Keratinocyte (primary cell): ENCODE data around the gene CWH43. TPM values are rescaled to one million over a fixed set of nuclear protein-coding genes. Genes with fewer than 3 reads are reported as not detected.

Experiments
- DNase-seq: peaks from one replicate; pipeline ENCODE4 v3.0.0-alpha.2; 2011; ENCODE audit warnings: low read depth, missing footprints, low spot score
- FAIRE-seq: peaks from 2 replicates; lab custom pipeline; 2011; peaks lifted over from hg19 to GRCh38; lab: Jason Lieb, UNC
- H2AFZ ChIP-seq: 2 replicates; pipeline ENCODE4 v1.6.0; 2012; ENCODE audit warnings: low read length, control low read depth, inconsistent platforms; ENCODE audit not compliant: control insufficient read depth
- H3K27ac ChIP-seq: 2 replicates; pipeline ENCODE4 v1.5.1; 2011; ENCODE audit warnings: low read length; ENCODE audit not compliant: control insufficient read depth, insufficient read depth
- H3K27me3 ChIP-seq: 3 replicates; pipeline ENCODE4 v1.6.0; 2011; ENCODE audit warnings: low read length; ENCODE audit not compliant: control insufficient read depth, insufficient read depth; ENCODE audit errors: extremely low read depth
- H3K36me3 ChIP-seq, 2 experiments: 2 replicates in 1 of 2; 3 replicates in 1 of 2; pipeline ENCODE4 v1.5.1; 2011; ENCODE audit warnings: low read length in 2 of 2, mild to moderate bottlenecking in 1 of 2; ENCODE audit not compliant: control insufficient read depth in 2 of 2, insufficient read depth in 2 of 2; ENCODE audit errors: extremely low read depth in 1 of 2
- H3K4me1 ChIP-seq: 3 replicates; pipeline ENCODE4 v1.5.1; 2011; ENCODE audit warnings: low read length; ENCODE audit not compliant: control insufficient read depth, insufficient read depth; ENCODE audit errors: extremely low read depth
- H3K4me2 ChIP-seq: 3 replicates; pipeline ENCODE4 v1.6.0; 2011; ENCODE audit warnings: low read depth, low read length; ENCODE audit not compliant: control insufficient read depth, insufficient read depth; ENCODE audit errors: extremely low read depth
- H3K4me3 ChIP-seq, 3 experiments: fragments of 200-600 bp in 1 of 3; sonication (generic) in 1 of 3; 2 replicates in 2 of 3; 3 replicates in 1 of 3; pipeline ENCODE4 v1.5.1; 2011 to 2016; ENCODE audit warnings: low read length in 3 of 3, mild to moderate bottlenecking in 3 of 3, control low read depth in 2 of 3, inconsistent platforms in 1 of 3, low read depth in 1 of 3, mixed read lengths in 1 of 3, mixed run types in 1 of 3, moderate library complexity in 1 of 3; ENCODE audit not compliant: control insufficient read depth in 2 of 3, insufficient read depth in 2 of 3; ENCODE audit errors: extremely low read depth in 1 of 3
- H3K79me2 ChIP-seq: 2 replicates; pipeline ENCODE4 v1.6.0; 2012; ENCODE audit warnings: low read length; ENCODE audit not compliant: control insufficient read depth, insufficient read depth
- H3K9ac ChIP-seq: 3 replicates; pipeline ENCODE4 v1.6.0; 2011; ENCODE audit warnings: low read length; ENCODE audit not compliant: control insufficient read depth, insufficient read depth; ENCODE audit errors: extremely low read depth
- H3K9me1 ChIP-seq: 3 replicates; pipeline ENCODE4 v1.6.0; 2011; ENCODE audit warnings: low read length; ENCODE audit not compliant: control insufficient read depth, insufficient read depth; ENCODE audit errors: extremely low read depth
- H3K9me3 ChIP-seq: 2 replicates; pipeline ENCODE4 v1.5.1; 2012; ENCODE audit warnings: low read depth, low read length; ENCODE audit not compliant: control insufficient read depth
- H4K20me1 ChIP-seq: 3 replicates; pipeline ENCODE4 v1.6.0; 2011; ENCODE audit warnings: low read length; ENCODE audit not compliant: control insufficient read depth, insufficient read depth; ENCODE audit errors: extremely low read depth
- CTCF ChIP-seq, 3 experiments: IDR thresholded peaks in 1 of 3; conservative IDR thresholded peaks in 1 of 3; optimal IDR thresholded peaks in 1 of 3; 2 replicates in 2 of 3; 3 replicates in 1 of 3; pipeline versions ENCODE3 to v1.5.1; 2011; ENCODE audit warnings: low read length in 3 of 3, mild to moderate bottlenecking in 3 of 3, moderate library complexity in 2 of 3, control low read depth in 1 of 3, inconsistent platforms in 1 of 3; ENCODE audit not compliant: insufficient read depth in 2 of 3; ENCODE audit errors: extremely low read depth in 1 of 3
- EZH2 ChIP-seq: IDR thresholded peaks from one replicate; pipeline ENCODE4 v1.6.1; 2012; ENCODE audit warnings: inconsistent platforms, mild to moderate bottlenecking, low read length, moderate library complexity
- dilution Hi-C: fragments of 300-500 bp; cut with MboI; formaldehyde crosslinking; loops from one replicate; pipeline ENCODE4 v1.7.0; 2020; ENCODE audit warnings: low sequenced_read_pairs; ENCODE audit not compliant: extremely low pct_ligation_motif_present
- polyA plus RNA-seq, 5 experiments: library from polyadenylated mRNA; depleted of rRNA in 3 of 5; stranded (reverse) in 3 of 5; stranded (forward) in 1 of 5; unstranded in 1 of 5; fragments of >200 nt; gene quantifications; 1 replicate in 1 of 5; 2 replicates in 3 of 5; 3 replicates in 1 of 5; pipeline versions ENCODE4 v1.2.1 to v1.2.3, GENCODE V29; 2011 to 2012; ENCODE audit warnings: missing spikeins in 2 of 5, low read depth in 1 of 5, low replicate concordance in 1 of 5

The CWH43 gene
- polyA plus RNA-seq, 1 donor (not counting 4 experiments of a cell fraction or from before 2014, with no cell fraction given) = 10.9 TPM

GRCh38 chr4:48943387-48943786 is 42.7 kb upstream of the CWH43 start:
- no peak for TF ChIP-seq EZH2
- peak; percentile 57 to 72 (median 68) for TF ChIP-seq CTCF (optimal IDR thresholded peaks at IDR 0.05 in 1 of 3, IDR thresholded peaks at IDR 0.05 in 1 of 3, conservative IDR thresholded peaks at IDR 0.05 in 1 of 3; ENCODE audit: extremely low read depth in 1 of 3, insufficient read depth in 2 of 3, low read length in 3 of 3)
- no peaks in the 10 kb centered on the region for H3K79me2 ChIP-seq
- H3K27me3 ChIP-seq = no peaks in the 10 kb centered on the region
- no peaks in the 10 kb centered on the region for H3K9me3 ChIP-seq
- H3K9ac ChIP-seq = no peak overlapping the region
- no peaks in the 10 kb centered on the region for H3K36me3 ChIP-seq
- H4K20me1 ChIP-seq = no peaks in the 10 kb centered on the region
- no peak overlapping the region for H3K4me2 ChIP-seq
- no peak for DNase-seq
- H3K4me1 ChIP-seq = peaks cover 33% of the 10 kb centered on the region
- no peak overlapping the region for H3K27ac ChIP-seq
- H2AFZ ChIP-seq = no peak overlapping the region
- dilution Hi-C loops = no loop called here
- peak; percentile 83 for FAIRE-seq
- H3K9me1 ChIP-seq = no peaks in the 10 kb centered on the region
- no peak overlapping the region for H3K4me3 ChIP-seq

- Histone ChIP-seq H3K27me3 (no peaks in the 10 kb centered on the region), H3K9me3 (no peaks in the 10 kb centered on the region), H3K9ac (peak overlapping the region; percentile 30), H3K4me1 (peaks cover 36% of the 10 kb centered on the region), H2AFZ (peak overlapping the region; percentile 12), H3K36me3 (no peaks in the 10 kb centered on the region), H3K9me1 (no peaks in the 10 kb centered on the region), H3K4me2 (peak overlapping the region; percentile 1), H3K79me2 (no peaks in the 10 kb centered on the region), H3K4me3 (no peak overlapping the region), H4K20me1 (no peaks in the 10 kb centered on the region), H3K27ac (peak overlapping the region; percentile 69)
- TF ChIP-seq CTCF (optimal IDR thresholded peaks at IDR 0.05 in 1 of 3, IDR thresholded peaks at IDR 0.05 in 1 of 3, conservative IDR thresholded peaks at IDR 0.05 in 1 of 3; ENCODE audit: extremely low read depth in 1 of 3, insufficient read depth in 2 of 3, low read length in 3 of 3) = no peak
- no peak for TF ChIP-seq EZH2
- peak; percentile 88 for DNase-seq
- dilution Hi-C loops = no loop called here
- FAIRE-seq = peak; percentile 74
Measured at GRCh38 chr4:48944252-48944651, 41.8 kb upstream of the CWH43 start.
